OCI-LY3 (cell line): ENCODE results near the gene CA10.

Source experiments
- H2AFZ ChIP-seq: fragments of 200-600, 300-600 bp; shearing (Covaris generic); 2 replicates; pipeline ENCODE4 v1.6.0; 2014; ENCODE audit warnings: antibody characterized with exemption, low read depth, low read length
- H3K27ac ChIP-seq: fragments of 200-600, 300-600 bp; sonication (generic); 2 replicates; pipeline ENCODE4 v1.5.1; 2014; ENCODE audit warnings: mild to moderate bottlenecking, low read length, moderate library complexity, mixed read lengths
- H3K27me3 ChIP-seq: fragments of 200-600, 300-600 bp; sonication (generic); 2 replicates; pipeline ENCODE4 v1.6.1; 2014; ENCODE audit warnings: low read depth, low read length, mixed read lengths
- H3K36me3 ChIP-seq: fragments of 200-600, 300-600 bp; sonication (generic); replicated peaks from 2 replicates; pipeline ENCODE3; 2014; ENCODE audit warnings: low read depth, low read length, mixed read lengths
- H3K4me1 ChIP-seq: fragments of 300-600, 200-600 bp; sonication (generic); 2 replicates; pipeline ENCODE4 v1.6.1; 2014; ENCODE audit warnings: low read length, mixed read lengths
- H3K4me2 ChIP-seq: fragments of 200-600, 300-600 bp; sonication (generic); 2 replicates; pipeline ENCODE4 v1.6.1; 2014; ENCODE audit warnings: low read length, mixed read lengths
- H3K4me3 ChIP-seq: fragments of 300-600, 200-600 bp; sonication (generic); 2 replicates; pipeline ENCODE4 v1.5.1; 2014; ENCODE audit warnings: antibody characterized with exemption, mild to moderate bottlenecking, low read length, moderate library complexity
- H3K79me2 ChIP-seq: fragments of 300-600, 200-600 bp; shearing (Covaris generic); 2 replicates; pipeline ENCODE4 v1.6.1; 2014; ENCODE audit warnings: mild to moderate bottlenecking, low read length, mixed read lengths
- H3K9ac ChIP-seq: fragments of 300-600, 200-600 bp; shearing (Covaris generic); 2 replicates; pipeline ENCODE4 v1.6.0; 2014; ENCODE audit warnings: mild to moderate bottlenecking, low read length, moderate library complexity
- H3K9me3 ChIP-seq: fragments of 200-600, 300-600 bp; shearing (Covaris generic); 2 replicates; pipeline ENCODE4 v1.6.1; 2014; ENCODE audit warnings: low read length, mixed read lengths; ENCODE audit not compliant: insufficient read depth
- H4K20me1 ChIP-seq: fragments of 200-600, 300-600 bp; sonication (generic); 2 replicates; pipeline ENCODE4 v1.6.1; 2016; ENCODE audit warnings: low read length, mixed read lengths; ENCODE audit not compliant: insufficient read depth
- EZH2phosphoT487 ChIP-seq: fragments of 200-600 bp; shearing (Covaris generic); IDR thresholded peaks from 2 replicates; pipeline ENCODE4 v1.6.1; 2018; ENCODE audit warnings: antibody characterized with exemption, mixed run types, low read depth
- TF ChIP-seq, protein P1 (sequence below): fragments of 200-600, 300-600 bp; sonication (generic); IDR thresholded peaks from 2 replicates; pipeline ENCODE4 v1.5.1; 2014; ENCODE audit warnings: antibody characterized with exemption, low read length, low read depth

Gene CA10

DNA sequence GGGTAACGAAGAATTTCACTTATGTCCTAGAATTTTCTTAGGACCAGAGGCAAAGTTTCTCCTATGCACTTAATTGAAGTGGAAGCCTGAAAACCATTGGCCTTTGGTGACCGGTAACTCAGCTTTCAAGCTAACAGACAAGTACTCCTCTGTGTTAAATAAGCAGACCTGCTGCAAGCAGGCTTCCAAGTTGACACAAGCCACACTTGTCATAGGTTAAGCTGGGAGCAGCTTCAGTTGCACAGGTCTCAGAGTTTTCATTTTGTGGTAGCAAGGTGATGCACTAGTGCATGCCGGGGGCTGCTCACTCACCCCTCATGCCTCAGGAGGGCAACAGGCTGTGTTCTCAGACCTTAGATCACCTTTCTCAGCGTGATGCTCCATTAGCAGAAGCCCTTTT, 498.2 kb downstream of the CA10 start:
- no peak overlapping the region for H3K4me2 ChIP-seq

DNA sequence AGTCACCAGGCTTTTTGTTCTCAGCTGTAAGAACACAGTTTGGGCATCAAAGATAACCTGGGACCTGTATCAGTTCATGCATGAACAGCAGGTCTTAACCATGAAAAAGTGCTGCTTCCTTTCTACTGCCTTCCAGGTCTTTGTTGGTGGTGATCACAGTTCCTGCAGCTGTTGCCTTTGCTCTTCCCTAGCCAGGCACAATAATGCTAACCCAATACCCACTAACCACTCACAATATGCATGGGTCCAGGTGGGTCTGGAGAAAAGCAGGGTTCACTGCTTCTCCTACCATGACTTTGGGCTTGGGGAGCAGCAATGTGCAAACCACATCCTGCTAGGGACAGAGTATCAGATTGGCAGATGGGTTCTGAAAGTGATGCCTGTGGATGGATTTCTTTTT, 501.3 kb downstream of the CA10 start:
- TF ChIP-seq, protein P1, sequence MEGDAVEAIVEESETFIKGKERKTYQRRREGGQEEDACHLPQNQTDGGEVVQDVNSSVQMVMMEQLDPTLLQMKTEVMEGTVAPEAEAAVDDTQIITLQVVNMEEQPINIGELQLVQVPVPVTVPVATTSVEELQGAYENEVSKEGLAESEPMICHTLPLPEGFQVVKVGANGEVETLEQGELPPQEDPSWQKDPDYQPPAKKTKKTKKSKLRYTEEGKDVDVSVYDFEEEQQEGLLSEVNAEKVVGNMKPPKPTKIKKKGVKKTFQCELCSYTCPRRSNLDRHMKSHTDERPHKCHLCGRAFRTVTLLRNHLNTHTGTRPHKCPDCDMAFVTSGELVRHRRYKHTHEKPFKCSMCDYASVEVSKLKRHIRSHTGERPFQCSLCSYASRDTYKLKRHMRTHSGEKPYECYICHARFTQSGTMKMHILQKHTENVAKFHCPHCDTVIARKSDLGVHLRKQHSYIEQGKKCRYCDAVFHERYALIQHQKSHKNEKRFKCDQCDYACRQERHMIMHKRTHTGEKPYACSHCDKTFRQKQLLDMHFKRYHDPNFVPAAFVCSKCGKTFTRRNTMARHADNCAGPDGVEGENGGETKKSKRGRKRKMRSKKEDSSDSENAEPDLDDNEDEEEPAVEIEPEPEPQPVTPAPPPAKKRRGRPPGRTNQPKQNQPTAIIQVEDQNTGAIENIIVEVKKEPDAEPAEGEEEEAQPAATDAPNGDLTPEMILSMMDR = no peak
- no peak for TF ChIP-seq EZH2phosphoT487
- Histone ChIP-seq H3K79me2 (no peaks in the 10 kb centered on the region), H3K4me3 (no peak overlapping the region), H3K9ac (no peak overlapping the region), H3K9me3 (no peaks in the 10 kb centered on the region), H4K20me1 (no peaks in the 10 kb centered on the region), H3K36me3 (no peaks in the 10 kb centered on the region), H2AFZ (no peak overlapping the region), H3K4me1 (no peaks in the 10 kb centered on the region), H3K27ac (no peak overlapping the region), H3K27me3 (peaks cover 32% of the 10 kb centered on the region), H3K4me2 (no peak overlapping the region)

More for the DNA sequence above, 498.2 kb downstream of the CA10 start:
- no peak for TF ChIP-seq EZH2phosphoT487
- TF ChIP-seq, protein P1 = no peak
- Histone ChIP-seq H3K79me2 (no peaks in the 10 kb centered on the region), H3K27ac (no peak overlapping the region), H2AFZ (no peak overlapping the region), H4K20me1 (no peaks in the 10 kb centered on the region), H3K4me1 (no peaks in the 10 kb centered on the region), H3K27me3 (peaks cover 42% of the 10 kb centered on the region), H3K9ac (no peak overlapping the region), H3K9me3 (no peaks in the 10 kb centered on the region), H3K36me3 (no peaks in the 10 kb centered on the region), H3K4me3 (no peak overlapping the region)

DNA sequence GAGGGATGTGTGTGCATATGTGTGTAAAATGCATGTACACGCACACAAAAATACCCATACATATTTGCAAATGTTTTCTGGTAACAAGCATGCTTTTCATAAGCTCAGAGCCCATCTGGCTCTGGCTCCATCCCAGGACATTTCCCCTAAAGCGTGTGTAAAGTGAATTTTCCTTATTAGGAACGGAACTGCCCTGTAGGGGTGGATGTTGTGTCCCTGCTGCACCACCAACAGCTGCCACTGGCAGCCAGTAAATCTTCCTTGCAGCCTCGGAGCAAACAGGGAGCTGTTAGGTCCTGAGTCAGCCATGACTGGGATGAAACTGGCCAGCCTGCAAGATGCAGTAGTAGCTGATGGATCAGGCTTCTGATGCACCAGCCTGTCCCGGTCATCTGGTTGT, 504.6 kb downstream of the CA10 start:
- Histone ChIP-seq H3K4me3 (no peak overlapping the region), H3K9me3 (no peaks in the 10 kb centered on the region), H3K9ac (no peak overlapping the region), H2AFZ (no peak overlapping the region), H3K79me2 (no peaks in the 10 kb centered on the region), H3K27ac (no peak overlapping the region), H3K4me1 (no peaks in the 10 kb centered on the region), H3K36me3 (no peaks in the 10 kb centered on the region), H3K4me2 (no peak overlapping the region), H4K20me1 (no peaks in the 10 kb centered on the region), H3K27me3 (peaks cover 23% of the 10 kb centered on the region)
- TF ChIP-seq, protein P1 = no peak
- no peak for TF ChIP-seq EZH2phosphoT487

DNA sequence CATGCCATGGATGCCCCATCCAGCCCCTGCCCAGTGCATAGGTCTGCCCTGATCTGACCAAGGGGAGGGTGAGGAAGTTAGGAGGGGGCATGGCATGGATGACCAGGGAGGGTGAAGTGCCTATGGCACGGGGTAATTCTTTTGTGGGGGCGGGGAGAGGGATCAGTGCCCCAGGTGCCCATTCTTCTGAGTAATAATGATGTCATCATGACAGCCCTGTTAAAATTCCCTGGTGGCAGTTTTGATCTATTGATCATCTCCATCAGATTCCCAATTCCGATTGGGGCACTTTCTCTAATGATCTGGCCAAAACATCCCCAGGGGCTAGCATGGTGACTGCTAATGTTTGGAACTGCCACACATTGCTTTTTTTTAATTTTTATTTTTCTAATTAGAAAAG, 506.0 kb downstream of the CA10 start:
- H2AFZ ChIP-seq = no peak overlapping the region
- no peaks in the 10 kb centered on the region for H3K36me3 ChIP-seq
- H4K20me1 ChIP-seq = no peaks in the 10 kb centered on the region
- TF ChIP-seq EZH2phosphoT487 = no peak
- TF ChIP-seq, protein P1 = no peak
- no peak overlapping the region for H3K4me3 ChIP-seq
- no peaks in the 10 kb centered on the region for H3K9me3 ChIP-seq
- H3K4me2 ChIP-seq = no peak overlapping the region
- no peak overlapping the region for H3K27ac ChIP-seq
- no peaks in the 10 kb centered on the region for H3K79me2 ChIP-seq
- peaks cover 12% of the 10 kb centered on the region for H3K27me3 ChIP-seq
- H3K4me1 ChIP-seq = no peaks in the 10 kb centered on the region
- H3K9ac ChIP-seq = no peak overlapping the region
